GM12878 (cell line): ENCODE data around the gene OGA. TPM values are rescaled to one million over a fixed set of nuclear protein-coding genes. Genes with fewer than 3 reads are reported as not detected.

Experiments
- ATAC-seq: fragments of 200-7000 bp; cut with Tn5 transposase; 3 replicates; pipeline ENCODE4 v1.9.1; 2020; ENCODE audit warnings: mild to moderate bottlenecking, moderate library complexity
- BruUV-seq: library from RNA; stranded (reverse); fragments of 400-500 nt; replicated peaks from 2 replicates; lab custom pipeline; 2021; lab: Mats Ljungman, UMichigan
- CTCF ChIA-PET: fragments of 300-600 bp; sonication (Branson Sonifier 250); formaldehyde crosslinking; extraction: SDS; loops from one replicate; lab custom pipeline; 2021; ENCODE audit warnings: inconsistent platforms; lab: Yijun Ruan, JAX
- POLR2A ChIA-PET: fragments of 350-600 bp; formaldehyde crosslinking; extraction: SDS; loops from one replicate; lab custom pipeline; 2021; ENCODE audit warnings: inconsistent platforms; lab: Charles Lee
- RAD21 ChIA-PET: fragments of 300-600 bp; sonication (Branson Sonifier 250); formaldehyde crosslinking; loops from one replicate; lab custom pipeline; 2023; ENCODE audit warnings: antibody characterized with exemption; ENCODE audit not compliant: unreplicated experiment; lab: Charles Lee
- SMC1A ChIA-PET: fragments of 300-600 bp; sonication (Branson Sonifier 250); formaldehyde crosslinking; loops from one replicate; lab custom pipeline; 2023; ENCODE audit not compliant: unreplicated experiment, uncharacterized antibody; lab: Charles Lee
- DNase-seq: peaks from one replicate; pipeline ENCODE4 v3.0.0-alpha.2; 2011; ENCODE audit warnings: low read depth, low spot score
- FAIRE-seq: peaks from 3 replicates; lab custom pipeline; 2011; peaks lifted over from hg19 to GRCh38; lab: Jason Lieb, UNC
- H2AFZ ChIP-seq: 2 replicates; pipeline ENCODE4 v1.6.0; 2011; ENCODE audit warnings: low read depth, low read length, control low read depth; ENCODE audit not compliant: control insufficient read depth
- H3K27ac ChIP-seq: 2 replicates; pipeline ENCODE4 v1.5.1; 2011; ENCODE audit warnings: control low read depth; ENCODE audit not compliant: control insufficient read depth, insufficient read depth
- H3K27me3 ChIP-seq, 2 experiments: replicated peaks in 1 of 2; 2 replicates each; pipeline versions ENCODE4 v1.6.0 to v1.6.1; 2011; ENCODE audit warnings: low read length in 1 of 2; ENCODE audit not compliant: control insufficient read depth in 2 of 2, insufficient read depth in 2 of 2
- H3K36me3 ChIP-seq, 2 experiments: 2 replicates each; pipeline ENCODE4 v1.5.1; 2011; ENCODE audit warnings: low read length in 1 of 2; ENCODE audit not compliant: control insufficient read depth in 2 of 2, insufficient read depth in 2 of 2
- H3K4me1 ChIP-seq: 2 replicates; pipeline ENCODE4 v1.6.1; 2011; ENCODE audit warnings: mild to moderate bottlenecking, low read length, moderate library complexity, mixed read lengths; ENCODE audit not compliant: control insufficient read depth, insufficient read depth
- H3K4me2 ChIP-seq: 2 replicates; pipeline ENCODE4 v1.6.0; 2011; ENCODE audit warnings: control low read depth; ENCODE audit not compliant: control insufficient read depth, insufficient read depth
- H3K4me3 ChIP-seq: fragments of 200-600 bp; sonication (generic); 2 replicates; pipeline ENCODE4 v1.5.1; 2016
- H3K79me2 ChIP-seq: 2 replicates; pipeline ENCODE4 v1.6.0; 2011; ENCODE audit warnings: low read length; ENCODE audit not compliant: control insufficient read depth, insufficient read depth
- H3K9ac ChIP-seq: 2 replicates; pipeline ENCODE4 v1.8.0; 2011; ENCODE audit warnings: low read length, control low read depth, mixed read lengths; ENCODE audit not compliant: control insufficient read depth, insufficient read depth
- H3K9me3 ChIP-seq: replicated peaks from 3 replicates; pipeline ENCODE4 v1.5.1; 2011; ENCODE audit warnings: mild to moderate bottlenecking, low read length; ENCODE audit not compliant: control insufficient read depth, insufficient read depth
- H4K20me1 ChIP-seq: 2 replicates; pipeline ENCODE4 v1.6.0; 2011; ENCODE audit not compliant: control insufficient read depth, insufficient read depth
- ASH2L ChIP-seq: fragments of 300-600, 200-600 bp; sonication (generic); IDR thresholded peaks from 2 replicates; pipeline ENCODE4 v1.6.1; 2017; ENCODE audit warnings: low read depth, mild to moderate bottlenecking, borderline replicate concordance
- CBFB ChIP-seq: IDR thresholded peaks from 2 replicates; pipeline ENCODE4 v1.6.1; 2016; ENCODE audit warnings: antibody characterized with exemption, low read depth
- CHD2 ChIP-seq: IDR thresholded peaks from 2 replicates; pipeline ENCODE4 v1.6.1; 2011; ENCODE audit warnings: low read depth, low read length, improper control_type of control experiment, borderline replicate concordance
- CREB1 ChIP-seq: IDR thresholded peaks from 2 replicates; pipeline ENCODE4 v1.6.1; 2012; ENCODE audit warnings: low read depth, mild to moderate bottlenecking, inconsistent platforms
- EGR1 ChIP-seq, 2 experiments: IDR thresholded peaks; 1 replicate in 1 of 2; 2 replicates in 1 of 2; pipeline ENCODE4 v1.6.1; 2011 to 2012; ENCODE audit warnings: low read depth in 2 of 2, low read length in 2 of 2, borderline replicate concordance in 1 of 2, mild to moderate bottlenecking in 1 of 2, moderate library complexity in 1 of 2
- FOS ChIP-seq: IDR thresholded peaks from 3 replicates; pipeline ENCODE4 v1.6.1; 2011; ENCODE audit warnings: borderline replicate concordance; ENCODE audit not compliant: insufficient read length; ENCODE audit errors: extremely low read depth
- HSF1 ChIP-seq: fragments of 150-350 bp; IDR thresholded peaks from 2 replicates; pipeline ENCODE4 v1.6.1; 2014; ENCODE audit warnings: mild to moderate bottlenecking, low read depth, low read length
- MYB ChIP-seq: fragments of 150-350 bp; IDR thresholded peaks from 2 replicates; pipeline ENCODE4 v1.6.1; 2014; ENCODE audit warnings: mild to moderate bottlenecking, low read depth, low read length, borderline replicate concordance
- SKIL ChIP-seq: fragments of 450-650 bp; IDR thresholded peaks from 2 replicates; pipeline ENCODE4 v1.6.1; 2017; ENCODE audit warnings: mild to moderate bottlenecking, low read depth, inconsistent platforms; ENCODE audit not compliant: poor library complexity, severe bottlenecking
- WGBS: methylation state at CpG from one replicate; pipeline ENCODE4 v1.1.6; 2016; ENCODE audit warnings: low lambda C conversion rate; ENCODE audit not compliant: insufficient replicate concordance, insufficient coverage; ENCODE audit errors: missing lambda C conversion rate; 5-methylcytosine and 5-hydroxymethylcytosine counted together
- in situ Hi-C: fragments of 300-500 bp; cut with MboI; formaldehyde crosslinking; loops from 9 replicates; pipeline ENCODE4 v1.14.3; 2018; ENCODE audit warnings: mixed read lengths
- intact Hi-C: fragments of 100-400 bp; cut with micrococcal nuclease; formaldehyde crosslinking; loops from one replicate; pipeline ENCODE4 v1.14.2; 2022; ENCODE audit not compliant: unreplicated experiment
- polyA plus RNA-seq, 11 experiments: library from polyadenylated mRNA; depleted of rRNA in 4 of 11; unstranded in 6 of 11; stranded (reverse) in 5 of 11; fragments of >200 nt; fragmentation: Nextera tagmentation in 4 of 11; fragmentation: Illumina TruSeq in 1 of 11; extraction: Ambion mirVana in 4 of 11; extraction: Trizol in 1 of 11; gene quantifications; 1 replicate in 1 of 11; 2 replicates in 10 of 11; pipeline versions ENCODE4 v1.2.1 to v1.2.3, GENCODE V29; 2011 to 2016; ENCODE audit warnings: inconsistent platforms in 2 of 11, missing spikeins in 2 of 11, low read depth in 1 of 11
- total RNA-seq, 4 experiments: library from RNA; depleted of rRNA in 3 of 4; stranded (reverse); fragments of >200 nt in 3 of 4; fragmentation: Illumina TruSeq in 1 of 4; extraction: Trizol in 1 of 4; gene quantifications; 2 replicates each; pipeline versions ENCODE4 v1.2.1 to v1.2.3, GENCODE V29; 2013 to 2021

OGA gene
- total and polyA plus RNA-seq, 10 of the 15 experiments (the other 5 are each of a cell fraction or from before 2014, with no cell fraction given) = 23.0 to 145 (median 85.2) TPM

GRCh38 chr10:101793526-101793925 is 24.7 kb downstream of the OGA start:
- no TSS peak for BruUV-seq
- no peak overlapping the region for H3K9ac ChIP-seq
- H3K79me2 ChIP-seq = peaks cover 2% of the 10 kb centered on the region
- H3K27ac ChIP-seq = no peak overlapping the region
- intact Hi-C loops = no loop called here
- POLR2A ChIA-PET = interaction anchor here (0.6 kb wide), 1 partner anchor 43 kb away, joined by 8 read pairs; no protein-coding TSS in a partner anchor
- no peaks in the 10 kb centered on the region for H4K20me1 ChIP-seq
- SMC1A ChIA-PET = interaction anchor here (1.1 kb wide), 1 partner anchor 216 kb away, joined by 3 read pairs; no protein-coding TSS in a partner anchor
- no peak overlapping the region for H2AFZ ChIP-seq
- in situ Hi-C loops = no loop called here
- no peak for ATAC-seq
- no peaks in the 10 kb centered on the region for H3K27me3 ChIP-seq
- H3K9me3 ChIP-seq = no peaks in the 10 kb centered on the region
- TF ChIP-seq ASH2L (no peak), SKIL (no peak), MYB (no peak), CHD2 (no peak), CREB1 (no peak), FOS (no peak), EGR1 (IDR thresholded peaks at IDR 0.05; ENCODE audit: borderline replicate concordance in 1 of 2, low read depth in 2 of 2, low read length in 2 of 2) (no peak), CBFB (no peak), HSF1 (no peak)
- no peak overlapping the region for H3K4me3 ChIP-seq
- FAIRE-seq = no peak
- 98% methylated on average over 12 of the region's 12 CpGs for WGBS
- DNase-seq = no peak
- H3K4me2 ChIP-seq = no peak overlapping the region
- RAD21 ChIA-PET = no interaction called here
- peaks cover 4 to 60% of the 10 kb centered on the region in 2 experiments for H3K36me3 ChIP-seq
- H3K4me1 ChIP-seq = no peaks in the 10 kb centered on the region
- CTCF ChIA-PET = interaction anchor here (0.6 to 1.5 kb wide), 3 partner anchors 10 to 800 kb away, joined by 3 to 4 read pairs (median 3); partner anchors contain the start of gene NPM3
